Activated CD4-positive, alpha-beta T cell treated with anti-CD3 and anti-CD28 coated beads, Interleukin-2, Interleukin-4, amounts not matched to agents 100 ng/mL and 50 ng/mL, durations not matched to agents 16 hours and 8 hours (primary cell): ENCODE data around the gene TMPRSS3.
"Not testable (repeated sequence)": the region's sequence is repeated elsewhere in the genome, so short reads cannot be mapped to it uniquely, and the experiment has no call there.

Source experiments
- DNase-seq: peaks from one replicate; pipeline ENCODE4 v3.0.0-alpha.2; 2020; ENCODE audit warnings: low spot score

Gene TMPRSS3

GRCh38 chr21:42427809-42428419 is 32.1 kb upstream of the TMPRSS3 start:
- DNase-seq: no peak

DNA sequence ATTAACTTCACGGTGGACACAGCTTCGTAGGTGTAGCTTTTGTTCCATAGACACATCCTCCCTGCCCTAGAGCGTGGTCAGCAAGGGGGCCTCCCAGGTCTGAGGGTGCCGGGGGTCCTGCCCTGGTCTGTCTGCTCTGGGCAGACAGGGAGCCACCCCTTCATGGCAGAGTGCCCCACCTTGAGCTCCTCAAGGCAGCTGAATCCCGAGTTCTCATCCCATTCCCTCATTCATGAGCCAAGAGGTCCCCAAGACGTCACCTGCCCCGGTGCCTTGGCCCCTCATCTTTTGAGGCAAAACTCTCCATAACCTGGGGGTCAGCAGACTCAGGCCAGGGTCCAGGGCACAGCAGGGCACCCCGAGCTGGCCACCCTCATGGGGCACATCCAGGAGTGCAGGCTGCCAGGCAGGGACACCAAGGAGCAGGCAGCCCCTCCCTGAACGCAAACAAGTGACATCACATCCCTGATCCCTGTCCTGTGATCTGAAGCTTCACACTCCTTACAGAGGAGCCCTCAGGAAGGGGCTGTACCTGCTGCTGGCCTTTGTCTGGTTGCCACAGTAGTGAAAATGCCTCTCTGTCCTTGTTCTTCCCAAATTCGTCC is 31.1 kb upstream of the TMPRSS3 start:
- no peak for DNase-seq

- no peak for DNase-seq
Measured at GRCh38 chr21:42426424-42426823, 30.6 kb upstream of the TMPRSS3 start.

GRCh38 chr21:42425591-42425990 is 29.7 kb upstream of the TMPRSS3 start:
- DNase-seq: peak; percentile 51

GRCh38 chr21:42424914-42425541 is 29.2 kb upstream of the TMPRSS3 start:
- peak; percentile 87 for DNase-seq

- no peak for DNase-seq
Measured at GRCh38 chr21:42423685-42424084, 27.8 kb upstream of the TMPRSS3 start.

GRCh38 chr21:42423197-42423675 is 27.4 kb upstream of the TMPRSS3 start:
- DNase-seq: peak; percentile 75

- DNase-seq: peak; percentile 63
Measured at GRCh38 chr21:42421018-42421793, 25.4 kb upstream of the TMPRSS3 start.

- DNase-seq: no peak
Measured at GRCh38 chr21:42419845-42420244, 24.0 kb upstream of the TMPRSS3 start.

- no peak for DNase-seq
Measured at GRCh38 chr21:42418886-42419285, 23.0 kb upstream of the TMPRSS3 start.

DNA sequence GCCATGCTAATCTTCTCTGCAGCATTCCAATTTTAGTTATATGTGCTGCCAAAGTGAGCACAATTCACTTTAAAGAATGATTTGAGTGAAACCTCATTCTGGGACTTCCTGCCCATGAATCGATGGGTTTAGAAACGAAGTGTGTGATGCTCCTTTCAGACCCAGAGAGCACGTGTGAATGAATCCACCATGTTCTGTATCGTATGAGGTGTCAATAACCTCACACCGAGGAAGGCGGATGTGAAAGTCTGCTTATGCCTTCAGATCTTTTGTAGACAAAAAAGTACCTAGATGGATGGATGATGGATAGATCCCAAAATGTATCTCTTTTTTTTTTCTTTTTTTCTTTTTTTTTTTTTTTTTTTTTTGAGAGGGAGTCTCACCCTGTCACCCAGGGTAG is 21.7 kb upstream of the TMPRSS3 start:
- peak; percentile 73 for DNase-seq

- peak; percentile 96 for DNase-seq
Measured at GRCh38 chr21:42414928-42415769, 19.3 kb upstream of the TMPRSS3 start.

DNA sequence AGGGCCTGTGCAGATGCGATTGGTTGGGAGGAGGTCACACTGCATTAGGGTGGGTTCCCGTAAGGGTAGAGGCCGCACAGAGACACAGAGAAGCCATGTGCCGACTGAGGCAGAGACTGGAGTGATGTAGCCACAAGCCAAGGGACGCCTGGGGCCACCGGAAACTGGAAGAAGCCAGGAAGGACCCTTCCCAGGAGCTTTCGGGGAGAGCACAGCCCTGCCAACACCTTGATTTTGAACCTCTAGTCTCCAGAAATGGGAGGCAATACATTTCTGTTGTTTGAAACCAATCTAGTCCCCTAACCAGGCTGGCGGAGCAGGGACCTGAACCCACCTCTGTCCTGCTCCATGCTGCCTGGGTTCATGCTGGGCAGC is 18.7 kb upstream of the TMPRSS3 start:
- no peak for DNase-seq

- no peak for DNase-seq
Measured at GRCh38 chr21:42414066-42414465, 18.2 kb upstream of the TMPRSS3 start.

- peak; percentile 51 for DNase-seq
Measured at GRCh38 chr21:42413500-42413899, 17.6 kb upstream of the TMPRSS3 start.

DNA sequence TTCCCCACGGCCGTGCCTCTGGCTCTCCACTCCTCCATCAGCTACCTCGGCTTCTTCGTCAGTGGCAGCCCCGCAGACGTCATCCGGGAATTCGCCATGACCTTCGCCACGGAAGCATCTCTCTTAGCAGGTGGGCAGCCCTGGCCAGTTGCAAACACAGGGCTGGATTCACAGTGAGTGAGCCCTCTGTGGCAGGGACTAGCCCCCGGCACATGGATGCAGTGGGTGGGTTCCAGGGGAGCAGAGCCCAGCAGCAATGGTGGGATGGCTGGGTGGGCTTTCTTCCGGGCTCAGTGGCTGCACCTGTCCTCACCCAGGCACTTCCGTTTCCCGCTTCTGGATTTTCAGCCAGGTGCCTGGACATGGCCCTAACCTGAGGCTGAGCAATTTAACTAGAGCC is 17.2 kb upstream of the TMPRSS3 start:
- no peak for DNase-seq

DNA sequence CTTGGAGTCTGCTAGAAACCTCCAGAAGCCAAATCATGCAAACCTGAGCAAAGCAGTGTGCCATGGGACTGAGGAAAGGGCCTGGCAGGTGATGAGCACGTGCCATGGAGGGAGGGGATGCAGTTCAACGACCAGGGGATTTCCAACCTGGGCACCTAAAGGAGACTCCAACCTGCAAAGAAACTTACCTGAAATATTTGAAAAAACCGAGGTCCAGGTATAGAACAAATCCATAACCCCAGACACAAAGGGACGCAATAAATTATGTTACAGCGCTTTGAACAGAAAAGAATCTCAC is 16.7 kb upstream of the TMPRSS3 start:
- no peak for DNase-seq

DNA sequence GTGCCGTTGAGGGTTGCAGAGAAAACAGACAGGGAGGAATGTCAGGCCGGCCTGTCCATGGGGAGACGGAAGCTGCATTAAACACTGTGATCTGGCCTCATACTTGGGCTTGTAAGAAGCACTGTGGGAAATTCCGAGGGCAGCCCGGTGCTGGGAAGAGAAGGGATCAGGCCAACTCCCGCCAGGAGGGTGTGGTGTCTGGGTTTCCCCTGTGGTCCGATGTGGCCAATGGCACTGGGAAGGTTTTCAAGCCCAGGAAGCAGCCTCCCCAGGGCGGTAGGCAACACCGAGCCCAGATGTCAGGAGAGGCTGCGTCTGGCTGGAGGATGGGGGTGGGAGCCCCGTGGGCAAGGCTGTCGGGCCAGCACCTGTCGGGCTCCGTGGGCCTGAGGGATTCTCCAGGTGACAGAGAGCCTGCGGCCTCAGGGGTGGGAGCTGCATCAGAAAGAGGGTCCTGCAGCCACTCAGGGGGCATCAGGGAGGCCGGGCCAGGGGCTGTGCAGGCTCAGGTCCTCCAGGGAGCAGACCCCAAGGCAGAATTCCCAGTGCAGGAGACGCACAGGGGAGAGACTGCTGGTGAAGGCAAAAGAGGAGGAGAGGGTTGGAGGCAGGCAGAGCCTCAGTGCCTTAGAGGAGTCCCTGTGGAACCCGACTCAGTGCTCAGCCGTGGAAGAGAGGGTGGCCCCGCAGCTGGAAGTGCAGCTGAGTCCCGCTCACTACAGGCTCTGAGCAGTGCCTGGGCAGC is 16.2 kb upstream of the TMPRSS3 start:
- no peak for DNase-seq

DNA sequence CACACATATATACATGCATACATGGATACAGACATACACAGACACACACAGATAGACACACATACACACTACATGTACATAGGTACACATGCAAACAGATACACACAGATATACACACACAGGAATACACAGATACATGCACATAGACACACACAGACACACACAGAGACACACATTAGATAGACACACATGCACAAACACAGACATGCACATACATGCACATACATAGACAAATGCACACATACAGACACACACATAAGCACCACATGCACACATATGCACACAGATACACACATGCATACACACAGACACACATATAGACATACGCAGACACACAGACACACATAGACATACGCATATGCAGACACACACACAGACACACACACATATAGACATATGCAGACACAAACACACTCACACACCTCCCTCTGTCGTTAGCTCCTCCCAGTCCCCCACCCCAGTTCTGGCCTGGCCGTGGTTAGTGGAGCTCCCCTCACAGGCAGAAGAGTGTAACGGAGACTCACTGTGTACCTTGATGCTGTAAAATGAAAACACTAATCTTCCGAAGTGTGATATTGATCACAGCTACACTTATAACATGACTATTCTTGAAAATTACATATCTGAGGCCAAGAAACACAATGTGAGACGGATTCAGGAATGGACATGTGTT is 15.5 kb upstream of the TMPRSS3 start:
- peak; percentile 41 for DNase-seq

GRCh38 chr21:42409366-42409765 is 13.5 kb upstream of the TMPRSS3 start:
- DNase-seq: no peak

- DNase-seq: not testable (repeated sequence)
Measured at GRCh38 chr21:42408718-42409117, 12.9 kb upstream of the TMPRSS3 start.
